IPS DF 6.9 (cell line): ENCODE measurements around the gene LDB2.
"Not testable (repeated sequence)": the region's sequence is repeated elsewhere in the genome, so short reads cannot be mapped to it uniquely, and the experiment has no call there.

Experiments
- DNase-seq: peaks from one replicate; pipeline ENCODE4 v3.0.0-alpha.2; 2013; ENCODE audit warnings: low read depth, low spot score
- H3K27ac ChIP-seq: one replicate; pipeline ENCODE4 v1.5.1; 2013; ENCODE audit warnings: low read length, control low read depth
- H3K27me3 ChIP-seq: 2 replicates; pipeline ENCODE4 v1.6.1; 2013; ENCODE audit warnings: mild to moderate bottlenecking, low read length; ENCODE audit not compliant: control insufficient read depth, insufficient read depth
- H3K36me3 ChIP-seq: 2 replicates; pipeline ENCODE4 v1.6.1; 2013; ENCODE audit warnings: low read length; ENCODE audit not compliant: control insufficient read depth, insufficient read depth
- H3K4me1 ChIP-seq: 2 replicates; pipeline ENCODE4 v1.6.1; 2013; ENCODE audit warnings: low read length; ENCODE audit not compliant: control insufficient read depth, insufficient read depth
- H3K4me3 ChIP-seq: 2 replicates; pipeline ENCODE4 v1.5.1; 2013; ENCODE audit warnings: mild to moderate bottlenecking, low read length
- H3K9me3 ChIP-seq: 2 replicates; pipeline ENCODE4 v1.6.1; 2013; ENCODE audit warnings: low read length, inconsistent platforms; ENCODE audit not compliant: control insufficient read depth, insufficient read depth
- WGBS: extraction: QIAGEN DNeasy Blood & Tissue Kit; methylation state at CpG from one replicate; pipeline ENCODE4 v1.1.7; 2013; ENCODE audit warnings: mixed read lengths, missing lambda C conversion rate; ENCODE audit not compliant: insufficient read length, insufficient coverage; 5-methylcytosine and 5-hydroxymethylcytosine counted together

LDB2 gene

GRCh38 chr4:16581117-16581516 lies 317.3 kb downstream of the LDB2 start:
- no peaks in the 10 kb centered on the region for H3K4me1 ChIP-seq

GRCh38 chr4:16580514-16580913 lies 317.9 kb downstream of the LDB2 start:
- no peak for DNase-seq
- H3K4me1 ChIP-seq: no peaks in the 10 kb centered on the region
- H3K27ac ChIP-seq: no peak overlapping the region

More at GRCh38 chr4:16581117-16581516, 317.3 kb downstream of the LDB2 start:
- Histone ChIP-seq H3K36me3 (no peaks in the 10 kb centered on the region), H3K27me3 (no peaks in the 10 kb centered on the region), H3K4me3 (no peak overlapping the region), H3K27ac (no peak overlapping the region), H3K9me3 (no peaks in the 10 kb centered on the region)
- no peak for DNase-seq
- WGBS: no CpG with 5 or more reads among the region's 3 CpGs

GRCh38 chr4:16579866-16580265 lies 318.6 kb downstream of the LDB2 start:
- Histone ChIP-seq H3K27me3 (no peaks in the 10 kb centered on the region), H3K36me3 (no peaks in the 10 kb centered on the region), H3K27ac (no peak overlapping the region), H3K4me1 (no peaks in the 10 kb centered on the region), H3K4me3 (no peak overlapping the region), H3K9me3 (no peaks in the 10 kb centered on the region)
- WGBS: no CpG with 5 or more reads among the region's 3 CpGs
- no peak for DNase-seq

More at GRCh38 chr4:16580514-16580913, 317.9 kb downstream of the LDB2 start:
- H3K9me3 ChIP-seq: no peaks in the 10 kb centered on the region
- H3K27me3 ChIP-seq: no peaks in the 10 kb centered on the region
- H3K36me3 ChIP-seq: no peaks in the 10 kb centered on the region
- no peak overlapping the region for H3K4me3 ChIP-seq

GRCh38 chr4:16577177-16577576 lies 321.3 kb downstream of the LDB2 start:
- Histone ChIP-seq H3K9me3 (no peaks in the 10 kb centered on the region), H3K27ac (no peak overlapping the region), H3K4me3 (no peak overlapping the region), H3K4me1 (no peaks in the 10 kb centered on the region), H3K27me3 (no peaks in the 10 kb centered on the region), H3K36me3 (no peaks in the 10 kb centered on the region)
- DNase-seq: no peak
- WGBS: no CpG with 5 or more reads among the region's 3 CpGs

- H3K4me1 ChIP-seq: no peaks in the 10 kb centered on the region
- no peaks in the 10 kb centered on the region for H3K27me3 ChIP-seq
- no peak for DNase-seq
- no peak overlapping the region for H3K27ac ChIP-seq
- WGBS: no CpG with 5 or more reads among the region's 2 CpGs
- no peaks in the 10 kb centered on the region for H3K9me3 ChIP-seq
- no peaks in the 10 kb centered on the region for H3K36me3 ChIP-seq
- H3K4me3 ChIP-seq: no peak overlapping the region
These were observed 323.5 kb downstream of the LDB2 start for GRCh38 chr4:16574981-16575380.

GRCh38 chr4:16573739-16574138 lies 324.7 kb downstream of the LDB2 start:
- no peak for DNase-seq

GRCh38 chr4:16573206-16573605 lies 325.2 kb downstream of the LDB2 start:
- H3K36me3 ChIP-seq: no peaks in the 10 kb centered on the region
- no peak overlapping the region for H3K4me3 ChIP-seq
- no peaks in the 10 kb centered on the region for H3K27me3 ChIP-seq
- H3K9me3 ChIP-seq: no peaks in the 10 kb centered on the region; the same call in 1 of the 2 replicates
- H3K27ac ChIP-seq: no peak overlapping the region
- WGBS: no CpG with 5 or more reads among the region's 4 CpGs
- no peak for DNase-seq
- no peaks in the 10 kb centered on the region for H3K4me1 ChIP-seq

More at GRCh38 chr4:16573739-16574138, 324.7 kb downstream of the LDB2 start:
- H3K27me3 ChIP-seq: no peaks in the 10 kb centered on the region
- no peaks in the 10 kb centered on the region for H3K4me1 ChIP-seq
- H3K9me3 ChIP-seq: no peaks in the 10 kb centered on the region; the same call in 1 of the 2 replicates
- no CpG with 5 or more reads among the region's 5 CpGs for WGBS
- no peak overlapping the region for H3K27ac ChIP-seq
- no peak overlapping the region for H3K4me3 ChIP-seq
- no peaks in the 10 kb centered on the region for H3K36me3 ChIP-seq

GRCh38 chr4:16572631-16573030 lies 325.8 kb downstream of the LDB2 start:
- no peaks in the 10 kb centered on the region for H3K4me1 ChIP-seq
- H3K27ac ChIP-seq: no peak overlapping the region
- no peak overlapping the region for H3K4me3 ChIP-seq
- WGBS: no CpG with 5 or more reads among the region's 4 CpGs
- no peaks in the 10 kb centered on the region; the same call in 1 of the 2 replicates for H3K9me3 ChIP-seq
- no peaks in the 10 kb centered on the region for H3K36me3 ChIP-seq
- H3K27me3 ChIP-seq: no peaks in the 10 kb centered on the region
- DNase-seq: no peak

- DNase-seq: no peak
- no CpG with 5 or more reads among the region's 3 CpGs for WGBS
- Histone ChIP-seq H3K9me3 (no peaks in the 10 kb centered on the region; the same call in 1 of the 2 replicates), H3K27me3 (no peaks in the 10 kb centered on the region), H3K4me3 (no peak overlapping the region), H3K4me1 (no peaks in the 10 kb centered on the region), H3K36me3 (no peaks in the 10 kb centered on the region), H3K27ac (no peak overlapping the region)
These were observed 326.3 kb downstream of the LDB2 start for GRCh38 chr4:16572161-16572560.

- Histone ChIP-seq H3K9me3 (no peaks in the 10 kb centered on the region; the same call in 1 of the 2 replicates), H3K36me3 (no peaks in the 10 kb centered on the region), H3K27ac (no peak overlapping the region), H3K4me1 (no peaks in the 10 kb centered on the region), H3K4me3 (no peak overlapping the region), H3K27me3 (no peaks in the 10 kb centered on the region)
- no peak for DNase-seq
- WGBS: no CpG with 5 or more reads among the region's 2 CpGs
These were observed 328.7 kb downstream of the LDB2 start for GRCh38 chr4:16569790-16570189.

- not testable (repeated sequence) for H3K27me3 ChIP-seq, H3K36me3 ChIP-seq, H3K4me3 ChIP-seq, H3K27ac ChIP-seq, H3K9me3 ChIP-seq, H3K4me1 ChIP-seq, DNase-seq
- WGBS: no CpG with 5 or more reads among the region's 14 CpGs
These were observed 341.1 kb downstream of the LDB2 start for GRCh38 chr4:16557316-16557715.
